CD4-positive, alpha-beta memory T cell (primary cell): Measurements from ENCODE around the gene CNNM3. TPM values are rescaled to one million over a fixed set of nuclear protein-coding genes. Genes with fewer than 3 reads are reported as not detected.
"Not testable (repeated sequence)": the region's sequence is repeated elsewhere in the genome, so short reads cannot be mapped to it uniquely, and the experiment has no call there.

Source experiments
- CTCF ChIA-PET: fragments of 350-600 bp; sonication (Branson Sonifier 250); formaldehyde crosslinking; loops from one replicate; lab custom pipeline; 2021; ENCODE audit warnings: inconsistent platforms; ENCODE audit not compliant: partially characterized antibody; lab: Charles Lee
- POLR2A ChIA-PET: fragments of 350-600 bp; sonication (Branson Sonifier 250); formaldehyde crosslinking; loops from one replicate; lab custom pipeline; 2021; ENCODE audit not compliant: partially characterized antibody; lab: Charles Lee
- DNase-seq, 5 donors: peaks; one replicate each; pipeline versions ENCODE4 v3.0.0 to v3.0.0-alpha.2; 2020 to 2022; ENCODE audit warnings: mixed read lengths in 1 of 5
- H3K27ac ChIP-seq: one replicate; pipeline ENCODE4 v1.7.0; 2013; ENCODE audit warnings: low read depth, low read length
- H3K27me3 ChIP-seq: 2 replicates; pipeline ENCODE4 v1.7.0; 2013; ENCODE audit warnings: mild to moderate bottlenecking, low read length, moderate library complexity; ENCODE audit not compliant: insufficient read depth
- H3K36me3 ChIP-seq: 2 replicates; pipeline ENCODE4 v1.7.0; 2013; ENCODE audit warnings: mild to moderate bottlenecking, low read length, moderate library complexity; ENCODE audit not compliant: insufficient read depth
- H3K4me1 ChIP-seq: 2 replicates; pipeline ENCODE4 v1.7.0; 2013; ENCODE audit warnings: mild to moderate bottlenecking, low read length, moderate library complexity; ENCODE audit not compliant: insufficient read depth
- H3K4me3 ChIP-seq, 2 donors: one replicate each; pipeline ENCODE4 v1.7.0; 2013; ENCODE audit warnings: low read length in 2 of 2, mild to moderate bottlenecking in 1 of 2
- H3K9me3 ChIP-seq, 2 donors: one replicate each; pipeline ENCODE4 v1.7.0; 2013; ENCODE audit warnings: low read length in 2 of 2, control low read depth in 1 of 2; ENCODE audit not compliant: control insufficient read depth in 1 of 2
- H3K27ac Mint-ChIP-seq, 7 donors: one replicate each; pipeline ENCODE4 v1.8.0; 2020 to 2021; ENCODE audit warnings: mixed read lengths in 7 of 7, mild to moderate bottlenecking in 6 of 7, inconsistent platforms in 3 of 7, moderate library complexity in 3 of 7
- H3K27me3 Mint-ChIP-seq, 2 donors: one replicate each; pipeline ENCODE4 v1.8.0; 2020 to 2021; ENCODE audit warnings: mixed read lengths in 2 of 2
- H3K36me3 Mint-ChIP-seq, 2 donors: one replicate each; pipeline ENCODE4 v1.8.0; 2020 to 2021; ENCODE audit warnings: mixed read lengths in 2 of 2, inconsistent platforms in 1 of 2, mild to moderate bottlenecking in 1 of 2
- H3K4me1 Mint-ChIP-seq, 4 donors: one replicate each; pipeline ENCODE4 v1.8.0; 2020 to 2021; ENCODE audit warnings: mixed read lengths in 4 of 4, mild to moderate bottlenecking in 1 of 4
- H3K4me3 Mint-ChIP-seq, 8 donors: one replicate each; pipeline ENCODE4 v1.8.0; 2020 to 2021; ENCODE audit warnings: mixed read lengths in 8 of 8, mild to moderate bottlenecking in 7 of 8, moderate library complexity in 6 of 8, inconsistent platforms in 3 of 8
- H3K9me3 Mint-ChIP-seq, 8 donors: one replicate each; pipeline ENCODE4 v1.8.0; 2020 to 2021; ENCODE audit warnings: mixed read lengths in 8 of 8, mild to moderate bottlenecking in 5 of 8, inconsistent platforms in 3 of 8, moderate library complexity in 1 of 8
- intact Hi-C: fragments of 100-400 bp; cut with micrococcal nuclease; formaldehyde crosslinking; loops from one replicate; pipeline ENCODE4 v1.15.1; 2023
- polyA plus RNA-seq, 2 donors: library from polyadenylated mRNA; unstranded; fragments of 300-500 nt; fragmentation: Illumina TruSeq; gene quantifications; one replicate each; pipeline ENCODE4 v1.2.3, GENCODE V29; 2021
- total RNA-seq, 2 experiments: library from RNA; stranded (reverse); gene quantifications; one replicate each; pipeline ENCODE4 v1.2.3, GENCODE V29; 2021

CNNM3 gene
- total and polyA plus RNA-seq, 4 experiments from 2014 or later: 3.7 to 57.4 (median 34.1) TPM

GRCh38 chr2:96804986-96805385 is 11.1 kb upstream of the CNNM3 start:
- Mint-ChIP-seq H3K36me3 (peaks cover 7 to 9% of the 10 kb centered on the region in 2 donors), H3K9me3 (peaks cover 0 to 5% (median 0%) of the 10 kb centered on the region in 8 donors), H3K4me3 (peak overlapping the region in 1 of 8 donors; percentile 7), H3K27me3 (no peaks in the 10 kb centered on the region), H3K27ac (peak overlapping the region; percentile 56 to 91 (median 67)), H3K4me1 (peaks cover 16 to 40% (median 23%) of the 10 kb centered on the region in 4 donors)
- DNase-seq: no peak
- Histone ChIP-seq H3K27me3 (no peaks in the 10 kb centered on the region), H3K9me3 (no peaks in the 10 kb centered on the region), H3K27ac (no peak overlapping the region), H3K4me1 (peaks cover 50% of the 10 kb centered on the region), H3K4me3 (no peak overlapping the region), H3K36me3 (peaks cover 5% of the 10 kb centered on the region)
- ChIA-PET POLR2A (interaction anchor here (0.7 to 6.4 kb wide), 5 partner anchors 11 to 197 kb away, joined by 3 to 104 read pairs (median 4); partner anchors contain the start of genes ANKRD39 and CNNM3), CTCF (interaction anchor here (1.3 to 3.8 kb wide), 5 partner anchors 10 to 156 kb away, joined by 4 to 39 read pairs (median 8); partner anchors contain the start of genes ANKRD39, CNNM3 and CNNM4)
- intact Hi-C loops: loop anchor here (5.0 to 10.0 kb wide), 2 partner anchors 203 to 400 kb away; no protein-coding TSS in a partner anchor

- Mint-ChIP-seq H3K27ac (peak overlapping the region; percentile 91 to 100 (median 98)), H3K4me3 (peak overlapping the region in 6 of 8 donors; percentile 83 to 92 (median 87)), H3K4me1 (peaks cover 16 to 44% (median 24%) of the 10 kb centered on the region in 4 donors), H3K36me3 (peaks cover 9 to 10% of the 10 kb centered on the region in 2 donors)
- H3K9me3 ChIP-seq, H3K36me3 ChIP-seq, H3K27me3 ChIP-seq, H3K9me3 Mint-ChIP-seq, DNase-seq, H3K4me3 ChIP-seq, H3K27me3 Mint-ChIP-seq: not testable (repeated sequence)
- Histone ChIP-seq H3K4me1 (peaks cover 46% of the 10 kb centered on the region), H3K27ac (peak overlapping the region; percentile 22)
- intact Hi-C loops: loop anchor here (1.0 to 10.0 kb wide), 2 partner anchors 10 to 401 kb away; partner anchors contain the start of gene CNNM3
- POLR2A ChIA-PET: interaction anchor here (0.7 to 6.4 kb wide), 10 partner anchors 10 to 212 kb away, joined by 3 to 104 read pairs (median 6); partner anchors contain the start of genes ANKRD39, CNNM3, CNNM4 and KANSL3
- CTCF ChIA-PET: interaction anchor here (1.0 to 3.0 kb wide), 7 partner anchors 9 to 306 kb away, joined by 3 to 10 read pairs (median 6); partner anchors contain the start of genes ANKRD36, ANKRD39, CNNM3 and CNNM4
Observed at GRCh38 chr2:96805946-96806345, 10.1 kb upstream of the CNNM3 start.

- peaks cover 39% of the 10 kb centered on the region for H3K4me1 ChIP-seq
- Mint-ChIP-seq H3K27ac (peak overlapping the region; percentile 91 to 100 (median 98)), H3K27me3 (no peaks in the 10 kb centered on the region), H3K4me3 (peak overlapping the region; percentile 79 to 92 (median 86)), H3K36me3 (peaks cover 9 to 10% of the 10 kb centered on the region in 2 donors), H3K9me3 (peaks cover 0 to 5% (median 0%) of the 10 kb centered on the region in 8 donors), H3K4me1 (peaks cover 16 to 47% (median 27%) of the 10 kb centered on the region in 4 donors)
- intact Hi-C loops: loop anchor here (1.0 to 10.0 kb wide), 2 partner anchors 10 to 402 kb away; partner anchors contain the start of gene CNNM3
- ChIA-PET CTCF (interaction anchor here (0.7 to 3.0 kb wide), 9 partner anchors 8 to 306 kb away, joined by 3 to 10 read pairs (median 5); partner anchors contain the start of genes ANKRD36, ANKRD39, CNNM3 and CNNM4), POLR2A (interaction anchor here (0.7 to 6.4 kb wide), 16 partner anchors 10 to 254 kb away, joined by 3 to 104 read pairs (median 4); partner anchors contain the start of genes ANKRD39, CNNM3, CNNM4 and KANSL3)
- peak; percentile 68 to 82 (median 78) for DNase-seq
- peak overlapping the region in 1 of 2 donors; percentile 38 for H3K4me3 ChIP-seq
- H3K27me3 ChIP-seq: no peaks in the 10 kb centered on the region
- peaks cover 5% of the 10 kb centered on the region for H3K36me3 ChIP-seq
- peak overlapping the region; percentile 22 for H3K27ac ChIP-seq
- H3K9me3 ChIP-seq: no peaks in the 10 kb centered on the region
Observed at GRCh38 chr2:96806468-96807126, 9.5 kb upstream of the CNNM3 start.

- Mint-ChIP-seq H3K27me3 (no peaks in the 10 kb centered on the region), H3K27ac (peak overlapping the region; percentile 91 to 100 (median 98)), H3K36me3 (peaks cover 10% of the 10 kb centered on the region in 2 donors), H3K9me3 (peaks cover 0 to 5% (median 0%) of the 10 kb centered on the region in 8 donors), H3K4me3 (peak overlapping the region; percentile 79 to 92 (median 86)), H3K4me1 (peaks cover 16 to 52% (median 31%) of the 10 kb centered on the region in 4 donors)
- POLR2A ChIA-PET: interaction anchor here (1.0 to 6.4 kb wide), 12 partner anchors 9 to 169 kb away, joined by 3 to 104 read pairs (median 5); partner anchors contain the start of genes ANKRD39, CNNM3, CNNM4 and KANSL3
- CTCF ChIA-PET: interaction anchor here (0.7 to 3.0 kb wide), 7 partner anchors 9 to 305 kb away, joined by 3 to 10 read pairs (median 4); partner anchors contain the start of genes ANKRD36, ANKRD39, CNNM3 and CNNM4
- H3K4me3 ChIP-seq: peak overlapping the region in 1 of 2 donors; percentile 38
- H3K9me3 ChIP-seq: no peaks in the 10 kb centered on the region
- peaks cover 5% of the 10 kb centered on the region for H3K36me3 ChIP-seq
- no peak for DNase-seq
- peak overlapping the region; percentile 22 for H3K27ac ChIP-seq
- H3K4me1 ChIP-seq: peaks cover 34% of the 10 kb centered on the region
- intact Hi-C loops: loop anchor here (10.0 kb wide), 1 partner anchor 402 kb away; no protein-coding TSS in a partner anchor
- H3K27me3 ChIP-seq: no peaks in the 10 kb centered on the region
Observed at GRCh38 chr2:96807127-96807471, 9.0 kb upstream of the CNNM3 start.

- Histone ChIP-seq H3K36me3 (peaks cover 5% of the 10 kb centered on the region), H3K27ac (no peak overlapping the region), H3K4me1 (peaks cover 27% of the 10 kb centered on the region), H3K27me3 (no peaks in the 10 kb centered on the region), H3K4me3 (no peak overlapping the region), H3K9me3 (no peaks in the 10 kb centered on the region)
- H3K36me3 Mint-ChIP-seq: peaks cover 10 to 14% of the 10 kb centered on the region in 2 donors
- intact Hi-C loops: loop anchor here (10.0 kb wide), 1 partner anchor 404 kb away; no protein-coding TSS in a partner anchor
- H3K27me3 Mint-ChIP-seq: no peaks in the 10 kb centered on the region
- peak overlapping the region in 7 of 8 donors; percentile 21 to 55 (median 39) for H3K4me3 Mint-ChIP-seq
- ChIA-PET POLR2A (interaction anchor here (1.3 to 6.4 kb wide), 4 partner anchors 8 to 59 kb away, joined by 3 to 104 read pairs (median 10); partner anchors contain the start of genes ANKRD39 and CNNM3), CTCF (interaction anchor here (1.2 to 3.0 kb wide), 3 partner anchors 8 to 48 kb away, joined by 3 to 8 read pairs (median 4); partner anchors contain the start of genes CNNM3 and CNNM4)
- H3K27ac Mint-ChIP-seq: peak overlapping the region; percentile 75 to 98 (median 86)
- peaks cover 0 to 5% (median 0%) of the 10 kb centered on the region in 8 donors for H3K9me3 Mint-ChIP-seq
- no peak for DNase-seq
- peaks cover 23 to 59% (median 40%) of the 10 kb centered on the region in 4 donors for H3K4me1 Mint-ChIP-seq
Observed at GRCh38 chr2:96808176-96808837, 7.8 kb upstream of the CNNM3 start.

GRCh38 chr2:96809216-96809882 is 6.7 kb upstream of the CNNM3 start:
- intact Hi-C loops: loop anchor here (10.0 kb wide), 1 partner anchor 405 kb away; no protein-coding TSS in a partner anchor
- DNase-seq: no peak
- Histone ChIP-seq H3K27ac (no peak overlapping the region), H3K9me3 (no peaks in the 10 kb centered on the region), H3K4me1 (peaks cover 31% of the 10 kb centered on the region), H3K36me3 (peaks cover 5% of the 10 kb centered on the region), H3K27me3 (no peaks in the 10 kb centered on the region), H3K4me3 (no peak overlapping the region)
- H3K27me3 Mint-ChIP-seq: no peaks in the 10 kb centered on the region
- peaks cover 0 to 5% (median 0%) of the 10 kb centered on the region in 8 donors for H3K9me3 Mint-ChIP-seq
- peaks cover 10 to 14% of the 10 kb centered on the region in 2 donors for H3K36me3 Mint-ChIP-seq
- peaks cover 26 to 63% (median 43%) of the 10 kb centered on the region in 4 donors for H3K4me1 Mint-ChIP-seq
- ChIA-PET CTCF (interaction anchor here (1.0 to 1.7 kb wide), 3 partner anchors 9 to 49 kb away, joined by 3 to 4 read pairs (median 3); partner anchors contain the start of gene ANKRD39), POLR2A (interaction anchor here (1.0 to 1.7 kb wide), 2 partner anchors 9 to 31 kb away, joined by 3 read pairs; no protein-coding TSS in a partner anchor)
- peak overlapping the region in 2 of 8 donors; percentile 41 to 43 for H3K4me3 Mint-ChIP-seq
- H3K27ac Mint-ChIP-seq: peak overlapping the region; percentile 22 to 86 (median 46)
